Fibroblast of skin of right quadriceps (primary cell): ENCODE measurements around the gene FAM24A.

Experiments
- DNase-seq: peaks from one replicate; pipeline ENCODE4 v3.0.0-alpha.2; 2013

Gene FAM24A

DNA sequence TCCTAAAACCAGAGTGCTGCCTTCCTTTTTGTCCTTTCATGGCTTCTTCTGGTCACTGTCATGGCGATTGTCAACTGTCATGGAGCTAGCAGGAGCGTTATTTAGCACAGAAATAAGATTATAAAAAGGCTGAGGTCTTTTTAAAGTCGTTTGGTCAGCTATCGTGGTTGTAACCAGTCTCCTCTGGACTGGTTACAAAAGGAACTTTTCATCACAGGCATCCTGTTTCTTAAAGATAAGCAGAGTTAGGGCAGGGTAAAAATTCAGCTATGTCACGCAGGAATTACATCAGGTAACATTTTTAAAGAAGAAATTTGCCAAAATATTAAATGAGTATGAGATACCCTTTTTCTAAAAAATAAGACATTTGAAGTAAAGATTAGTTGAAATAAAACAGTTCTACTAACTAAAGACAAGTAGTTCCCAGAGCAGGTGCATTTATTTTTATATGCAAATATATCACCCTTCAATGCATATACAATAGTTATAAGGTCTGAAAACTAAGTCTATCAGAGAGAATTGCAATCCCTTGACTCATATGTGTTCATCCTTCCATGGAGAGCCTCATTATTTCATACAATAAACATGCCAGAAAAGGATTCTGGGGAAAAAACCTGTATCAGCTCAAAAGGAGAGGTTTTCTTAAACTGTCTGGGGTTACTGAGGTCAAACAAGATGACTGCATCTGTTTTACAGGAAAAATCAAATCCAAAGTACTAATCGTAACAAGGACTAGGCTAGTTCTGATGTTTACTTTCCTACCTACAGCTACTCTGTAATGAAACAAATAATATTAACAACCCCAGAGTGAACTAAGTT lies 20.9 kb downstream of the FAM24A start:
- DNase-seq = no peak

DNA sequence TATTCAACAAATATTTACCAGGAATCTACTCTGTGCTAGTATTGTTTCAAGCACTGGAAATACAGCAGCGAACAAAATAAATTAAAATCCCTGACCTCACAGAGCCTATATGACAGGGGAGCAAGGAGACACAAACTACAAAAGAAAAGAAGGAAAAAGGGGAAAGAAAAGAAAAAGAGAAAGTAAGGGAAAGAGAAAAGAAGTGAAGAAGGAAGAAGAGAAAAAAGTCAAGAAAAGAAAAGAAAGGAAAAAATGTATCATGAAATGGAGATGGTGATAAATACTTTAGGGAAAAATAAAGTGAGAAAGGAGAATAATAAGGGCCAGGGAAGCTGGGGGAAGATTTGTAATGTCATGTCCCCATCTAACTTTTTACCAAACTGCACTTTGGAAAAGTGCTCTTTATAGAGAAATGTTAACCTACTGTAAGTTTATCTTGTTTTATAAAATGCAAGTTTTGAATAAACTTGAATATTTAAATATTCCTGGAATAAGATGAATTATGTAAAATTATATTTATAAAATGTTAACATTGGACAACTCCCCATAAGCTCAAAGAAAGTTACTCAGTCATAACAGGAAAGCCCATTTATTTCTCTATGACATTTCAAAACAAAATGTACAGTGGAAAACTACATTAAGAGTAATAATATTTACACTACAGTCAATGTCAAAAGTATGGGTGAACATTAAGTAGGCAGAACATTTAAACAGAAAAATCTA lies 28.9 kb downstream of the FAM24A start:
- no peak for DNase-seq

DNA sequence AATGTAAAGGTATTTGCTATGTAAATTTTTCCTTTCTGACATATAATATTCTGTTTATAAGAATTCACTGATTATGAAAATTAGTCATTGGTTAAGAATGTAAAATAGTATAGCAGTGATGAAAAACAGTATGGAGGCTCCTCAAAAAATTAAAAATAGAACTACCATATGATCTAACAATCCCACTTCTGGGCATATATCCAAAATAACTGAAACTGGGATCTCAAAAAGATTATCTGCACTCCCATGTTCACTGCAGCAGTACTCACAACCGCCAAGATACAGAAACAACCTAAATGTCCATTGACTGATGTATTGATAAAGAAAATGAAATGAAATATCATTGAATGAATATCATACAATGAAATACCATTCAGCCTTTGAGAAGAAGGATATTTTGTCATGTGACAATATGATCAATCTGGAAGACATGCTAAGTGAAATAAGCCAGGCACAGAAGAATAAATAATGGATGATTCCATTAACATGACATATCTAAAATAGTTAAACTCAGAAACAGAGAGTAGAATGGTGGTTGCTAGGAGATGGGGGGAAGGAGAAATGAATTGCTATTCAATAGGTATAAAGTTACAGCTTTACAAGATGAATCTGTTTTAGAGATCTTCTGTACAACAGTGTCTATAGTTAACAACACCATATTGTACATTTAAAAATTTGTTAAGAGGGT lies 29.6 kb downstream of the FAM24A start:
- DNase-seq = peak; percentile 81

DNA sequence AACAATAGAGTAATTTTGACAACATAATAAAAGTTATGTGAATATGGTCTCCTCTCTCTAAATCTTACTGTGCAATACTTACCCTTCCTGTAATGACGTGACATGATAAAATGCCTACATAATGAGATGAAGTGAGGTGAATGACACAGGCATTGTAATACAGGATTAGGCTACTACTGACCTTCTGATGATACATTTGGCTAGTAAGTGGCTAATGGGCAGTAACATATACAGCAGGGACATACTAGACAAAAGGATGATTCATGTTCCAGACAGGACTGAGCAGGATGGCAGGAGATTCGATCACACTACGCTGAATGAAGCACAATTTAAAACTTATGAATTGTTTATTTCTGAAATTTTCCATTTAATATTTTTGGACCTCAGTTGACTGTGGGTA lies 38.9 kb downstream of the FAM24A start:
- no peak for DNase-seq

DNA sequence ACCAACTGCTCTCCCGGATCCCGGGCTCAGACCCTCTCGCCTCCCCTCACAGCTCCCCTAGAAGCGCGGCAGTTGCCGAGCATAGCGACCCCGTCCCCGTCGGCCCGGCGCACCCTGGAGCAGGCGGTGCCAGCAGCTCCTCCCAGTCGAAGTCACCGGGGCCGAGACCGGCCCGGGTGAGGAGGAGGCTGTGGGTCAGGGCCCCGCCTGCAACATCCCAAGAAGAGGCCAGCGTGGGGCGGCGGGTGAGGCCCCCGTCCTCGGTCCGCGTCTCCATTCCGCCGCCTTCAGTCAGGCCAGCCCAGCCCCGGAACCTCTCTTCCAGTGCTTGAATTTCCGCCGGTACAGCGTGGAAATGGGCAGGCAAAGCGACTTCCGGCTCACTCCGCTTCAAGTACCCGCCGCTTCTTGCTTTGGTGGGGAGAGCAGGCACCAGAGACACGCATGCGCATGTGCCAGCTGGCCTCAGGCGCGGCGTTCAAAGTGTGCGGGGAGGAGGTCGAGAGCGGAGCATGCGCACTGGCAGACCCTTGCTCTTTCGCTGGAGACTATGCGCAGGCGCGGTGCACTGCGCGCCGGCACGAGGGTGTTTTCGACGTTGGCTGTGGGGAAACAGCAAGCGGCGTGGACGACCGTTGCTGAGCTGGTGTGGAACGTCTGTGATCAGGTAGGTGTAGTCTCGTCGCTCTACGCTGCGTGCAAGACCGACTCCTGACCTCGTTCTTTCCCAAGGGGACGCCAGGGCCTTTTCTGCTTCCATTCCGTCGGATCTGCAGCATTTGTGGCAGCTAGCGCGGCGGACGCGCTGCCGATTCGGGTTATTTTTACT lies 43.7 kb downstream of the FAM24A start, which contains the start of gene C10orf88:
Gene C10orf88 (minus strand): TSS at position 326 of the 829 bp plus-strand sequence. CDS start 49 bp downstream, at position 277.
- peak; percentile 98 for DNase-seq

DNA sequence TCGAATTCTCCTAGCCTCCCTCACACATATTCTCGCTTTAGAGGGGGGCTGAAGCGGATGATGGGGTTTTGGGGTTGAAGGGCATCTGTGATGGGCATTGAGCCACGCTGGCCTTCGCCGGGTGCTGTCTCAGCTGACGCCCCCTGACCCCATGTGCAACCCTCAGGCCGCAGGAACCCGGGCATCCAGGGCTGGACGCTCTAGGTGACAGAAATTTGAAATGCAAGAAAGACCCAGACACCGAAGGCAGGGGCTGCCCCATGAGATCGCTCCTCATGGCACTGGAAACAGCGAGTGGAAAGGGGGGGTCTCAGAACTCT lies 44.3 kb downstream of the FAM24A start:
- DNase-seq = no peak

DNA sequence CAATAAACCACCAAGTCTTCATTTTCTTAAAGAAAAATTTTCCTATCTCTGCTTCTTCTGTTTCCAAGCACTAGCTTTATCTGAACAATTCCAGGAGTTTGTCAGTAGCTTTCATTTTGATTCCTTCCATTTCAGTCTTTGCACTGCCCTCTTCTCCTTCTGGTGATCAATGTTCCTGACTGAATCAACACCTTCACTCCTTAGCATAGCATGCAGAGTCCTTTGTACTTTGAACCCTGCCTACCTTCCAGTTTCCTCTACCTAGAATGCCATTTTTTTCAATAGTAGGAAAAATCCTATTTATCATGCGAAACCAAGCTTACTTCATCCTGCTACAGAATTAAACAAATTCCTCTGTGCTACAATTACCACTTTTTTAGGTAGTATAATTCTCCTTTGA lies 45.5 kb downstream of the FAM24A start:
- DNase-seq = no peak

DNA sequence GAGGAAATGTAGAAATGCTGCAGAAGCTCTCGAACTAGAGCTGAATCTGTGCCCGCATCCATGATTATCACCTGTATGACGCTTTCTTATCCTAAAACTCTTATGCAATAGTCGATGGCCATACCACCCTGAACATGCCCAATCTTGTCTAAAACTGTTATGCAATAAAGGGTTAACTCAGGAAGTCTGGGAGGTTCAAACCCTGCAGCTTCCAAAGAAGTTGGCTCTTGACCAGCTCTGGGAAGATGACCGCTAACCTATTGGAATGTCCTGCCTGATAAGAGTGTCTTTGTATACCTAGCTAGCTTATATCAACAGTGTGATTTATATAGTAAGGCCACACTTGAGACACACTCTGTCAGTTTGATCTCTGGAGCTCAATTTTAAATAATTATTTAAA lies 47.1 kb downstream of the FAM24A start:
- DNase-seq = no peak

DNA sequence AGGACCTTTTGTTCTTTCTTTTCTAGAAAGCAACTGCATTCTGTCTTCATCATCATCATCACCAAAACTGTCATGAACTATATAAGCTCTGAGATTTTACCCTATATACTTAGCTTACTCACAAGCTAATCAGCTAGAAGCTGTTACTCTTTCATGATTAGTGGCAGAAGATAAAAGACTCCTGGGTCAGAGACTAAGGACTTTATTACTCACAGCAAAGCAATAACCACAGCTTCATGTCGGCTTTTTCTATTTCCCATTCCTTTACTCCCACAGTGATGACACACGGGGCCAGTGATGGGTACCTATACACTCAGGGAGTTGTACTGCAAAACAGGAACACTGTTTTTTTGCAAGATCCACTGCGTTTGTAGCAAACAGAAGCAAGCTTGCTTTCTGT lies 52.0 kb downstream of the FAM24A start:
- DNase-seq = no peak
